HL-60 (cell line): Measurements from ENCODE around the gene INO80.

ENCODE experiments used
- CTCF ChIP-seq: IDR thresholded peaks from one replicate; pipeline ENCODE4 v1.5.1; 2011; ENCODE audit warnings: low read length, control low read depth, inconsistent platforms; ENCODE audit not compliant: insufficient read depth
- GABPA ChIP-seq: IDR thresholded peaks from 2 replicates; pipeline ENCODE4 v1.6.1; 2012; ENCODE audit warnings: low read depth
- POLR2AphosphoS5 ChIP-seq: IDR thresholded peaks from 2 replicates; pipeline ENCODE4 v1.6.1; 2012; ENCODE audit warnings: low read depth
- REST ChIP-seq: IDR thresholded peaks from 2 replicates; pipeline ENCODE4 v1.6.1; 2012; ENCODE audit warnings: low read depth; ENCODE audit not compliant: insufficient replicate concordance
- SPI1 ChIP-seq: IDR thresholded peaks from 2 replicates; pipeline ENCODE4 v1.6.1; 2012; ENCODE audit warnings: low read depth, mild to moderate bottlenecking, borderline replicate concordance

DNA sequence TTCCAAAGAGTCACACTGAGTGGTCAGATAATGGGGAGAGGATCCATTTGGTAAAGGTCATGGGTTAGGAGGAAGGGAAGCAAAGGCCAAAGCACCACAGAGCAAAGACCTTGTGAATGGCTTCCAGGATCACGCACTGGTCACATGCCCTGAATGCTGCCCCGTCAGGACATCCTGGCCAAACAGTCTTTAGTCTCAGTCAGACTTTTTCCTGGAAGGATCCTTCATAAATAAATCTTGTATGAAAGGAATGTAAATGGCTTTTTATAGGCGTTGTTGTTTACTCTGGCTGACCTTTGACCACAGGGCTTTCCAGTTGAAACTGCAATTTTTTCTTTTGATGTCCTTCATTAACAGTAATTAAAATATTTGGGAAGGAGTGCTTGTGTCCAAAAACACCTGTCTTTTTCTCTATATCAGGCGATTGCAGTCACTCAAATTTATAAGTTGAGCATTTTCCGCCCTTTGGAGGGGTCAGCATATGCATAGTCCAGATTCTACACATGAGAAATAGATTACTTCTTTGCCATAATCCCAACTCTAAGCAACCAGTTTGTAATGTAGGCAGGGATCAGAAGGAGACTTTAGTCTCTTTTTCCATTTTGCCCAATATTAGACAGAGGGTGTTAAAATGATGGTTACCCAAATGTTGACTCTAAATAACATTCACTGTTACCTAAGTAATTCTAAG is 114.4 kb downstream of the INO80 start:
- TF ChIP-seq CTCF: no peak
- no peak for TF ChIP-seq POLR2AphosphoS5
- no peak for TF ChIP-seq GABPA
- no peak for TF ChIP-seq REST
- no peak for TF ChIP-seq SPI1
